Neural progenitor cell (in vitro differentiated cells): ENCODE measurements around the gene TWSG1.

Source experiments
- EZH2 ChIP-seq: fragments of 200-600 bp; sonication (generic); IDR thresholded peaks from 2 replicates; pipeline ENCODE4 v1.6.1; 2017; ENCODE audit warnings: antibody characterized with exemption, mild to moderate bottlenecking, moderate library complexity
- EZH2phosphoT487 ChIP-seq: fragments of 200-600 bp; sonication (generic); IDR thresholded peaks from 2 replicates; pipeline ENCODE4 v1.6.1; 2017; ENCODE audit warnings: antibody characterized with exemption
- TF ChIP-seq, protein P1 (sequence below): fragments of 200-600 bp; sonication (generic); IDR thresholded peaks from 2 replicates; pipeline ENCODE4 v1.5.1; 2017; ENCODE audit warnings: antibody characterized with exemption, mild to moderate bottlenecking

DNA sequence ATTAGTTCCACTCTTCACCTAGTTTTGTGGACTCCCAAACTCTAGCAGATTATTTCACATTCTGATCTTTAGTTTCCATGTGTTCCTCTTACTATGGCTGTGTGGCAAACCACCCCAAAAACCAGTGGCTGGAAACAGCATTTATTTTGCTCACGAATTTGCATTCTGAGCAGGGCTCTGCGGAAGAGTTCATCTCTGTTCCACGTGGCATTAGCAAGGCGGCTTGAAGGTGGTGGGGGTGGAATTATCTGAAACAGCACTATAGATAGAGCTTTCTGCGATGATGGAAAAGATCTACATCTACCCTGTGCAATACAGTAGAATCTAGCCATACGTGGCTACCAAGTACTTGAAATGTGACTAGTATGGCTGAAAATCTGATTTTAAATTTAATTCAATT, 5.9 kb downstream of the TWSG1 start:
- TF ChIP-seq, protein P1, sequence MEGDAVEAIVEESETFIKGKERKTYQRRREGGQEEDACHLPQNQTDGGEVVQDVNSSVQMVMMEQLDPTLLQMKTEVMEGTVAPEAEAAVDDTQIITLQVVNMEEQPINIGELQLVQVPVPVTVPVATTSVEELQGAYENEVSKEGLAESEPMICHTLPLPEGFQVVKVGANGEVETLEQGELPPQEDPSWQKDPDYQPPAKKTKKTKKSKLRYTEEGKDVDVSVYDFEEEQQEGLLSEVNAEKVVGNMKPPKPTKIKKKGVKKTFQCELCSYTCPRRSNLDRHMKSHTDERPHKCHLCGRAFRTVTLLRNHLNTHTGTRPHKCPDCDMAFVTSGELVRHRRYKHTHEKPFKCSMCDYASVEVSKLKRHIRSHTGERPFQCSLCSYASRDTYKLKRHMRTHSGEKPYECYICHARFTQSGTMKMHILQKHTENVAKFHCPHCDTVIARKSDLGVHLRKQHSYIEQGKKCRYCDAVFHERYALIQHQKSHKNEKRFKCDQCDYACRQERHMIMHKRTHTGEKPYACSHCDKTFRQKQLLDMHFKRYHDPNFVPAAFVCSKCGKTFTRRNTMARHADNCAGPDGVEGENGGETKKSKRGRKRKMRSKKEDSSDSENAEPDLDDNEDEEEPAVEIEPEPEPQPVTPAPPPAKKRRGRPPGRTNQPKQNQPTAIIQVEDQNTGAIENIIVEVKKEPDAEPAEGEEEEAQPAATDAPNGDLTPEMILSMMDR, result no peak
- TF ChIP-seq EZH2phosphoT487 (no peak), EZH2 (no peak)
